Endothelial cell of umbilical vein (primary cell): ENCODE results near the gene NLRP5. TPM values are rescaled to one million over a fixed set of nuclear protein-coding genes. Genes with fewer than 3 reads are reported as not detected.

Experiments
- BruUV-seq: library from RNA; stranded (reverse); fragments of 400-500 nt; replicated peaks from 2 replicates; lab custom pipeline; 2021; lab: Mats Ljungman, UMichigan
- CTCF ChIA-PET: fragments of 300-600, 350-600 bp; sonication (Branson Sonifier 250); formaldehyde crosslinking; loops from one replicate; lab custom pipeline; 2021; ENCODE audit warnings: antibody characterized with exemption, inconsistent platforms; lab: Charles Lee
- POLR2A ChIA-PET: fragments of 300-600, 350-600 bp; sonication (Branson Sonifier 250); formaldehyde crosslinking; loops from one replicate; lab custom pipeline; 2021; ENCODE audit warnings: antibody characterized with exemption, inconsistent platforms; lab: Charles Lee
- DNase-seq: peaks from one replicate; pipeline ENCODE4 v3.0.0-alpha.2; 2011; ENCODE audit warnings: low read depth, low spot score
- FAIRE-seq: peaks from 2 replicates; lab custom pipeline; 2011; peaks lifted over from hg19 to GRCh38; lab: Jason Lieb, UNC
- H2AFZ ChIP-seq: 2 replicates; pipeline ENCODE4 v1.6.0; 2012; ENCODE audit warnings: low read depth, low read length, control low read depth, inconsistent platforms
- H3K27ac ChIP-seq: 2 replicates; pipeline ENCODE4 v1.5.1; 2011; ENCODE audit warnings: low read depth, mild to moderate bottlenecking, control low read depth, low read length, moderate library complexity; ENCODE audit not compliant: insufficient read depth
- H3K27me3 ChIP-seq, 2 experiments: 2 replicates each; pipeline versions ENCODE4 v1.6.0 to v1.6.1; 2011; ENCODE audit warnings: low read length in 2 of 2, mixed read lengths in 1 of 2; ENCODE audit not compliant: control insufficient read depth in 2 of 2, insufficient read depth in 2 of 2
- H3K36me3 ChIP-seq, 2 experiments: 2 replicates in 1 of 2; 3 replicates in 1 of 2; pipeline ENCODE4 v1.5.1; 2011; ENCODE audit warnings: low read length in 2 of 2, mild to moderate bottlenecking in 1 of 2, moderate library complexity in 1 of 2; ENCODE audit not compliant: control insufficient read depth in 2 of 2, insufficient read depth in 2 of 2; ENCODE audit errors: extremely low read depth in 1 of 2
- H3K4me1 ChIP-seq: 3 replicates; pipeline ENCODE4 v1.5.1; 2011; ENCODE audit warnings: mild to moderate bottlenecking, low read length; ENCODE audit not compliant: control insufficient read depth, insufficient read depth; ENCODE audit errors: extremely low read depth
- H3K4me2 ChIP-seq: 2 replicates; pipeline ENCODE4 v1.6.1; 2011; ENCODE audit warnings: low read length, control low read depth, mixed read lengths; ENCODE audit not compliant: insufficient read depth
- H3K4me3 ChIP-seq, 3 experiments: fragments of 200-600 bp in 1 of 3; sonication (generic), shearing (Covaris generic) in 1 of 3; replicated peaks in 1 of 3; 2 replicates each; pipeline ENCODE4 v1.5.1; 2011 to 2016; ENCODE audit warnings: control low read depth in 3 of 3, low read length in 3 of 3, mild to moderate bottlenecking in 2 of 3, inconsistent platforms in 1 of 3, low read depth in 1 of 3, moderate library complexity in 1 of 3; ENCODE audit not compliant: insufficient read depth in 1 of 3
- H3K79me2 ChIP-seq: 2 replicates; pipeline ENCODE4 v1.6.0; 2012; ENCODE audit warnings: low read length, inconsistent platforms; ENCODE audit not compliant: control insufficient read depth, insufficient read depth
- H3K9ac ChIP-seq: replicated peaks from 2 replicates; pipeline ENCODE3; 2011; ENCODE audit warnings: low read length, control low read depth; ENCODE audit not compliant: insufficient read depth; ENCODE audit errors: extremely low read depth
- H3K9me1 ChIP-seq: replicated peaks from 3 replicates; pipeline ENCODE4 v1.6.0; 2011; ENCODE audit warnings: mild to moderate bottlenecking, low read length; ENCODE audit not compliant: control insufficient read depth, insufficient read depth; ENCODE audit errors: extremely low read depth
- H3K9me3 ChIP-seq: replicated peaks from 2 replicates; pipeline ENCODE4 v1.5.1; 2012; ENCODE audit warnings: low read length, inconsistent platforms; ENCODE audit not compliant: control insufficient read depth, insufficient read depth
- H4K20me1 ChIP-seq: replicated peaks from 2 replicates; pipeline ENCODE3; 2011; ENCODE audit warnings: mild to moderate bottlenecking, low read length; ENCODE audit not compliant: control insufficient read depth, insufficient read depth; ENCODE audit errors: extremely low read depth
- CTCF ChIP-seq, 2 donors: IDR thresholded peaks; 1 replicate in 1 of 2; 2 replicates in 1 of 2; pipeline ENCODE4 v1.5.1; 2011; ENCODE audit warnings: low read length in 2 of 2, mild to moderate bottlenecking in 2 of 2, moderate library complexity in 2 of 2, control low read depth in 1 of 2, inconsistent platforms in 1 of 2, low read depth in 1 of 2; ENCODE audit not compliant: insufficient read depth in 1 of 2; ENCODE audit errors: extremely low read depth in 1 of 2
- EZH2 ChIP-seq: IDR thresholded peaks from 2 replicates; pipeline ENCODE4 v1.6.1; 2012; ENCODE audit warnings: borderline replicate concordance, low read depth, mild to moderate bottlenecking, moderate library complexity, low read length, inconsistent platforms; ENCODE audit not compliant: severe bottlenecking
- FOS ChIP-seq: IDR thresholded peaks from 2 replicates; pipeline ENCODE4 v1.6.1; 2011; ENCODE audit warnings: mild to moderate bottlenecking, low read length, moderate library complexity, borderline replicate concordance; ENCODE audit not compliant: insufficient read depth
- GATA2 ChIP-seq: IDR thresholded peaks from 2 replicates; pipeline ENCODE4 v1.7.0; 2011; ENCODE audit warnings: low read depth, mild to moderate bottlenecking, moderate library complexity, mixed read lengths, low read length; ENCODE audit not compliant: insufficient read length, insufficient read depth
- JUN ChIP-seq: IDR thresholded peaks from 2 replicates; pipeline ENCODE4 v1.6.1; 2011; ENCODE audit warnings: borderline replicate concordance, low read depth; ENCODE audit not compliant: insufficient read length, insufficient read depth
- MYC ChIP-seq: IDR thresholded peaks from one replicate; pipeline ENCODE4 v1.6.1; 2011; ENCODE audit warnings: mild to moderate bottlenecking, low read depth, low read length
- POLR2AphosphoS5 ChIP-seq: IDR thresholded peaks from 2 replicates; pipeline ENCODE4 v1.6.1; 2012; ENCODE audit warnings: low read depth, mild to moderate bottlenecking, control low read depth, low read length, moderate library complexity; ENCODE audit not compliant: insufficient read depth
- dilution Hi-C: fragments of 300-500 bp; cut with MboI; formaldehyde crosslinking; loops from one replicate; pipeline ENCODE4 v1.15.0; 2019; ENCODE audit warnings: low sequenced_read_pairs; ENCODE audit not compliant: extremely low pct_ligation_motif_present
- intact Hi-C: fragments of 100-400 bp; cut with micrococcal nuclease; formaldehyde crosslinking; loops from one replicate; pipeline ENCODE4 v1.10.0; 2022
- polyA plus RNA-seq, 4 experiments: library from polyadenylated mRNA; depleted of rRNA in 3 of 4; stranded (reverse) in 3 of 4; unstranded in 1 of 4; fragments of >200 nt; gene quantifications; 2 replicates each; pipeline versions ENCODE4 v1.2.1 to v1.2.3, GENCODE V29; 2011 to 2012; ENCODE audit warnings: missing spikeins in 1 of 4
- total RNA-seq: library from RNA; stranded (reverse); gene quantifications from 2 replicates; pipeline ENCODE4 v1.2.3, GENCODE V29; 2021
- TF ChIP-seq, protein P1 (sequence below): IDR thresholded peaks from 2 replicates; pipeline ENCODE4 v1.6.1; 2011; ENCODE audit not compliant: insufficient read depth, insufficient read length

NLRP5 gene
- total and polyA plus RNA-seq, 2 donors (not counting 3 experiments of a cell fraction or from before 2014, with no cell fraction given), result not detected

GRCh38 chr19:56087647-56088496, 101.3 kb downstream of the NLRP5 start:
- FAIRE-seq (no peak), DNase-seq (no peak)
- no peak overlapping the region for H3K9ac ChIP-seq
- no peaks in the 10 kb centered on the region for H3K27me3 ChIP-seq
- peaks cover 0 to 3% of the 10 kb centered on the region in 2 experiments for H3K36me3 ChIP-seq
- no peaks in the 10 kb centered on the region for H3K9me1 ChIP-seq
- dilution Hi-C loops, result no loop called here
- CTCF ChIA-PET, result interaction anchor here (0.6 to 1.0 kb wide), 2 partner anchors 11 to 1639 kb away, joined by 3 to 4 read pairs; no protein-coding TSS in a partner anchor
- intact Hi-C loops, result no loop called here
- H3K4me1 ChIP-seq, result no peaks in the 10 kb centered on the region
- POLR2A ChIA-PET, result no interaction called here
- H3K27ac ChIP-seq, result no peak overlapping the region
- TF ChIP-seq, protein P1, sequence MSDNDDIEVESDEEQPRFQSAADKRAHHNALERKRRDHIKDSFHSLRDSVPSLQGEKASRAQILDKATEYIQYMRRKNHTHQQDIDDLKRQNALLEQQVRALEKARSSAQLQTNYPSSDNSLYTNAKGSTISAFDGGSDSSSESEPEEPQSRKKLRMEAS, result no peak
- TF ChIP-seq MYC (no peak), EZH2 (no peak), JUN (no peak), POLR2AphosphoS5 (no peak), FOS (no peak), CTCF (IDR thresholded peaks at IDR 0.05; ENCODE audit: extremely low read depth in 1 of 2, insufficient read depth in 1 of 2, low read depth in 1 of 2, low read length in 2 of 2) (no peak), GATA2 (no peak)
- no peak overlapping the region for H3K4me3 ChIP-seq
- no TSS peak for BruUV-seq
- H2AFZ ChIP-seq, result no peak overlapping the region
- peaks cover 16% of the 10 kb centered on the region for H3K79me2 ChIP-seq
- H3K4me2 ChIP-seq, result no peak overlapping the region
- H4K20me1 ChIP-seq, result no peaks in the 10 kb centered on the region
- no peaks in the 10 kb centered on the region for H3K9me3 ChIP-seq
